Ishikawa (cell line): ENCODE results near the gene TTN.

Source experiments
- CEBPB ChIP-seq: IDR thresholded peaks from 2 replicates; pipeline ENCODE4 v1.6.1; 2012
- CREB1 ChIP-seq: IDR thresholded peaks from 2 replicates; pipeline ENCODE4 v1.6.1; 2012; ENCODE audit warnings: low read depth
- EGR1 ChIP-seq: IDR thresholded peaks from 2 replicates; pipeline ENCODE4 v1.6.1; 2012
- EP300 ChIP-seq: IDR thresholded peaks from 2 replicates; pipeline ENCODE4 v1.6.1; 2012; ENCODE audit warnings: borderline replicate concordance
- FOXM1 ChIP-seq: IDR thresholded peaks from 2 replicates; pipeline ENCODE4 v1.6.1; 2012; ENCODE audit warnings: low read depth, borderline replicate concordance
- MAX ChIP-seq: IDR thresholded peaks from 2 replicates; pipeline ENCODE4 v1.6.1; 2012
- NFIC ChIP-seq: IDR thresholded peaks from 2 replicates; pipeline ENCODE4 v1.6.1; 2012
- RAD21 ChIP-seq: IDR thresholded peaks from 2 replicates; pipeline ENCODE4 v1.6.1; 2012; ENCODE audit warnings: low read depth
- REST ChIP-seq: IDR thresholded peaks from 2 replicates; pipeline ENCODE4 v1.6.1; 2012; ENCODE audit warnings: low read depth, mild to moderate bottlenecking
- TAF1 ChIP-seq: IDR thresholded peaks from 2 replicates; pipeline ENCODE4 v1.6.1; 2012; ENCODE audit warnings: low read depth, mild to moderate bottlenecking
- TCF12 ChIP-seq: IDR thresholded peaks from 2 replicates; pipeline ENCODE4 v1.6.1; 2012; ENCODE audit warnings: low read depth
- TEAD4 ChIP-seq: IDR thresholded peaks from 2 replicates; pipeline ENCODE4 v1.6.1; 2012
- YY1 ChIP-seq: IDR thresholded peaks from 2 replicates; pipeline ENCODE4 v1.6.1; 2012; ENCODE audit warnings: low read depth
- ZBTB7A ChIP-seq: IDR thresholded peaks from 2 replicates; pipeline ENCODE4 v1.6.1; 2012; ENCODE audit warnings: low read depth
- TF ChIP-seq, protein P1 (sequence below): IDR thresholded peaks from 2 replicates; pipeline ENCODE4 v1.6.1; 2012

Gene TTN

GRCh38 chr2:178681081-178681480, 126.1 kb downstream of the TTN start:
- TF ChIP-seq TAF1 (no peak), TEAD4 (no peak), RAD21 (no peak)

- TF ChIP-seq ZBTB7A, result no peak
- no peak for TF ChIP-seq YY1
- TF ChIP-seq MAX, result no peak
- TF ChIP-seq, protein P1, sequence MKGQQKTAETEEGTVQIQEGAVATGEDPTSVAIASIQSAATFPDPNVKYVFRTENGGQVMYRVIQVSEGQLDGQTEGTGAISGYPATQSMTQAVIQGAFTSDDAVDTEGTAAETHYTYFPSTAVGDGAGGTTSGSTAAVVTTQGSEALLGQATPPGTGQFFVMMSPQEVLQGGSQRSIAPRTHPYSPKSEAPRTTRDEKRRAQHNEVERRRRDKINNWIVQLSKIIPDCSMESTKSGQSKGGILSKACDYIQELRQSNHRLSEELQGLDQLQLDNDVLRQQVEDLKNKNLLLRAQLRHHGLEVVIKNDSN, result no peak
- no peak for TF ChIP-seq EP300
- TF ChIP-seq TEAD4, result no peak
- no peak for TF ChIP-seq RAD21
- TF ChIP-seq TCF12, result no peak
- TF ChIP-seq NFIC, result no peak
- TF ChIP-seq CEBPB, result no peak
- no peak for TF ChIP-seq CREB1
- TF ChIP-seq REST, result no peak
- no peak for TF ChIP-seq FOXM1
- TF ChIP-seq EGR1, result no peak
- no peak for TF ChIP-seq TAF1
Measured at GRCh38 chr2:178679891-178680290, 127.3 kb downstream of the TTN start.

GRCh38 chr2:178677599-178677998, 129.6 kb downstream of the TTN start:
- TF ChIP-seq TEAD4 (no peak), EP300 (no peak), YY1 (no peak), RAD21 (no peak), TAF1 (no peak), EGR1 (no peak), MAX (no peak), REST (no peak), NFIC (no peak), CREB1 (no peak), CEBPB (no peak)
- TF ChIP-seq, protein P1, result no peak

DNA sequence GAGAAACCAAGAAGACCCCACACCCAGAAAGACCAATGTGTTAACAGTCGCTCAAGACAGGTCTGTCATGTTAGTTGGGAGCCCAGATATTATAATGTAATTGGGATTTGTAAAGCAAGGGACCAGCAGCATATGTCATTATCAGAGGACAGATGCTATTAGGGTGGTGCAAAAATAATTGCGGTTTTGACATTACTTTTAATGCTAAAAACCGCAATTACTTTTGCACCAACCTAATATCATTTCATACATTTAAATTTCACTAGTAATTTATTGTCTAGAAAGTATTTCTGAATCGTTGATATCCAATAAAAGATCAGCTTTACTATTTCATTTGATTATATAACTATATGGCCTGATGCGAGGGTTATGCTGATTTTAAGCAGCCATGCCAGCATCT, 131.2 kb downstream of the TTN start:
- no peak for TF ChIP-seq RAD21
- TF ChIP-seq MAX, result no peak
- TF ChIP-seq FOXM1, result no peak
- no peak for TF ChIP-seq TEAD4
- TF ChIP-seq, protein P1, result no peak
- no peak for TF ChIP-seq CEBPB
- TF ChIP-seq YY1, result no peak
- TF ChIP-seq ZBTB7A, result no peak
- no peak for TF ChIP-seq EGR1
- no peak for TF ChIP-seq CREB1
- no peak for TF ChIP-seq TAF1

DNA sequence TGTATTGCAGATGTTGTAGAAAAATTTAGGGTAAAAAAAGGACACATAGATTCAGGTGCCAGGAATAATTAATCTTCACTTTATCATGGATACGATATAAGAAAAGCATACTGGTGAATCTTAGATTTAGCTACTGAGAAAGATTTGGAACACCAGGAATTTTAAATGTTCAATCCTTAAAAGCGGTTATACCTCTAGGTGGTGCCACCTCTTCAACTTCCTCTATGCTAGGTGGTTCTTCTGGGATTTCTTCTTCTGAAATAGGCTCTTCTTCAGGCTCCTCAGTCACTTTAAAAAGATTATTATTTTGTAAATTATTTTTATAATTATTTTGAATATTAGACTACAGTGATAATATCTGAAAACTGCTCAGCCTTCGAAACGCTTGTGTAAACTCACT, 133.1 kb downstream of the TTN start:
- no peak for TF ChIP-seq MAX
- TF ChIP-seq FOXM1, result no peak
- no peak for TF ChIP-seq ZBTB7A
- no peak for TF ChIP-seq YY1
- no peak for TF ChIP-seq CREB1
- TF ChIP-seq EP300, result no peak
- no peak for TF ChIP-seq TAF1
- TF ChIP-seq REST, result no peak
- no peak for TF ChIP-seq EGR1
- TF ChIP-seq TEAD4, result no peak
